Thyroid gland (tissue), 4 donors: ENCODE data around the gene BRD8. TPM values are rescaled to one million over a fixed set of nuclear protein-coding genes. Genes with fewer than 3 reads are reported as not detected.

ENCODE experiments used
- DNase-seq, 2 donors: peaks; one replicate each; pipeline ENCODE4 v3.0.0-alpha.2; 2019
- H3K27ac ChIP-seq, 3 donors: fragments of 200-600 bp; sonication (generic); 1 replicate in 2 of 3; 2 replicates in 1 of 3; pipeline ENCODE4 v1.5.1; 2016 to 2019; ENCODE audit warnings: mild to moderate bottlenecking in 1 of 3, moderate library complexity in 1 of 3
- H3K27me3 ChIP-seq: fragments of 200-600 bp; sonication (generic); one replicate; pipeline ENCODE4 v1.5.1; 2019
- H3K36me3 ChIP-seq, 2 donors: fragments of 200-600 bp; sonication (generic); one replicate each; pipeline ENCODE4 v1.5.1; 2016 to 2019
- H3K4me1 ChIP-seq, 2 donors: fragments of 200-600 bp; sonication (generic); one replicate each; pipeline ENCODE4 v1.5.1; 2017 to 2019
- H3K4me3 ChIP-seq, 3 donors: fragments of 200-600 bp; sonication (generic); replicated peaks in 1 of 3; 1 replicate in 2 of 3; 2 replicates in 1 of 3; pipeline ENCODE4 v1.5.1; 2016; ENCODE audit warnings: mild to moderate bottlenecking in 1 of 3
- H3K9me3 ChIP-seq: fragments of 200-600 bp; sonication (generic); one replicate; pipeline ENCODE4 v1.5.1; 2017
- CTCF ChIP-seq, 6 experiments: fragments of 200-600 bp in 3 of 6; fragments of 450-650 bp in 3 of 6; sonication (generic) in 3 of 6; IDR thresholded peaks; one replicate each; pipeline ENCODE4 v1.5.1; 2016 to 2019; ENCODE audit warnings: antibody characterized with exemption in 6 of 6, mild to moderate bottlenecking in 2 of 6, inconsistent platforms in 1 of 6, moderate library complexity in 1 of 6
- POLR2A ChIP-seq, 2 donors: fragments of 450-650 bp; IDR thresholded peaks; one replicate each; pipeline ENCODE4 v1.6.1; 2017; ENCODE audit warnings: antibody characterized with exemption in 2 of 2, mild to moderate bottlenecking in 2 of 2, moderate library complexity in 1 of 2
- WGBS, 2 donors: methylation state at CpG; one replicate each; pipeline ENCODE4 v1.1.5; 2017; 5-methylcytosine and 5-hydroxymethylcytosine counted together
- intact Hi-C: fragments of 100-400 bp; cut with DNase I; formaldehyde crosslinking; loops from one replicate; pipeline ENCODE4 v1.15.1; 2023
- total RNA-seq, 4 donors: library from RNA; depleted of rRNA; stranded (reverse); fragments of >200 nt; gene quantifications; one replicate each; pipeline ENCODE4 v1.2.3, GENCODE V29; 2016

BRD8 gene
- total RNA-seq, 4 donors from 2014 or later = 56.9 to 96.1 (median 65.3) TPM

GRCh38 chr5:138111181-138111580, 67.2 kb downstream of the BRD8 start:
- intact Hi-C loops = no loop called here
- 69 to 70% methylated on average over 4 of the region's 4 CpGs for WGBS, 2 donors
- no peak overlapping the region for H3K27ac ChIP-seq

GRCh38 chr5:138110266-138110963, 68.0 kb downstream of the BRD8 start:
- Histone ChIP-seq H3K9me3 (no peaks in the 10 kb centered on the region), H3K27me3 (no peaks in the 10 kb centered on the region), H3K4me1 (peaks cover 5 to 13% of the 10 kb centered on the region in 2 donors), H3K27ac (no peak overlapping the region), H3K4me3 (no peak overlapping the region), H3K36me3 (no peaks in the 10 kb centered on the region)
- no peak for TF ChIP-seq POLR2A (IDR thresholded peaks at IDR 0.05)
- TF ChIP-seq CTCF (IDR thresholded peaks at IDR 0.05) = no peak
- WGBS, 2 donors = 35 to 39% methylated on average over 4 of the region's 4 CpGs
- peak; percentile 30 to 47 for DNase-seq
- intact Hi-C loops = no loop called here

More at GRCh38 chr5:138111181-138111580, 67.2 kb downstream of the BRD8 start:
- Histone ChIP-seq H3K4me1 (peaks cover 5 to 13% of the 10 kb centered on the region in 2 donors), H3K27me3 (no peaks in the 10 kb centered on the region), H3K36me3 (no peaks in the 10 kb centered on the region), H3K9me3 (no peaks in the 10 kb centered on the region), H3K4me3 (no peak overlapping the region)
- no peak for TF ChIP-seq CTCF (IDR thresholded peaks at IDR 0.05)
- no peak for DNase-seq

- no peak for DNase-seq
- Histone ChIP-seq H3K4me3 (no peak overlapping the region), H3K9me3 (no peaks in the 10 kb centered on the region), H3K27me3 (no peaks in the 10 kb centered on the region), H3K36me3 (no peaks in the 10 kb centered on the region), H3K4me1 (peaks cover 5 to 13% of the 10 kb centered on the region in 2 donors), H3K27ac (no peak overlapping the region)
- 90 to 100% methylated on average over 1 of the region's 1 CpG for WGBS, 2 donors
- intact Hi-C loops = no loop called here
- TF ChIP-seq POLR2A (IDR thresholded peaks at IDR 0.05) = no peak
- TF ChIP-seq CTCF (IDR thresholded peaks at IDR 0.05) = no peak
Observed at GRCh38 chr5:138109463-138110265, 68.8 kb downstream of the BRD8 start.

GRCh38 chr5:138107213-138107612, 71.2 kb downstream of the BRD8 start:
- 70 to 79% methylated on average over 1 of the region's 1 CpG for WGBS, 2 donors
- Histone ChIP-seq H3K4me1 (peaks cover 5 to 13% of the 10 kb centered on the region in 2 donors), H3K27me3 (no peaks in the 10 kb centered on the region), H3K4me3 (no peak overlapping the region), H3K9me3 (no peaks in the 10 kb centered on the region), H3K36me3 (no peaks in the 10 kb centered on the region), H3K27ac (no peak overlapping the region)
- TF ChIP-seq CTCF (IDR thresholded peaks at IDR 0.05) (no peak), POLR2A (IDR thresholded peaks at IDR 0.05) (no peak)
- no peak for DNase-seq
- intact Hi-C loops = no loop called here

- no peaks in the 10 kb centered on the region for H3K27me3 ChIP-seq
- intact Hi-C loops = no loop called here
- 84 to 89% methylated on average over 6 of the region's 6 CpGs for WGBS, 2 donors
- H3K27ac ChIP-seq = no peak overlapping the region
- H3K4me3 ChIP-seq = no peak overlapping the region
- TF ChIP-seq POLR2A (IDR thresholded peaks at IDR 0.05) = no peak
- TF ChIP-seq CTCF (IDR thresholded peaks at IDR 0.05) = no peak
- H3K36me3 ChIP-seq = no peaks in the 10 kb centered on the region
- DNase-seq = no peak
- no peaks in the 10 kb centered on the region for H3K9me3 ChIP-seq
- peaks cover 0 to 6% of the 10 kb centered on the region in 2 donors for H3K4me1 ChIP-seq
Observed at GRCh38 chr5:138105709-138106108, 72.7 kb downstream of the BRD8 start.
